Right ventricle myocardium inferior (tissue), 1 donor: ENCODE measurements around the gene NRXN3. TPM values are rescaled to one million over a fixed set of nuclear protein-coding genes. Genes with fewer than 3 reads are reported as not detected.

Experiments used
- ATAC-seq: fragments of 200-7000 bp; cut with Tn5 transposase; one replicate; pipeline ENCODE4 v1.9.1; 2020; ENCODE audit warnings: mild to moderate bottlenecking, moderate library complexity
- DNase-seq: peaks from one replicate; pipeline ENCODE4 v3.0.0; 2021; ENCODE audit errors: missing footprints
- intact Hi-C: fragments of 100-400 bp; cut with DNase I; formaldehyde crosslinking; loops from one replicate; pipeline ENCODE4 v1.11.0; 2022
- total RNA-seq: library from RNA; stranded (reverse); fragmentation: NEBNext Ultra II Directional; extraction: Animal tissue kit (Norgen Biotek cat#: 25700); gene quantifications from one replicate; pipeline ENCODE4 v1.2.1, GENCODE V29; 2021
- donor health status: DM: no; HTN: yes; CAD: no; lungs with severe emphysema.

NRXN3 gene
- total RNA-seq, 1 donor from 2014 or later, result 1.4 TPM

- intact Hi-C loops, result no loop called here
- no peak for DNase-seq
- ATAC-seq, result no peak
Observed at GRCh38 chr14:78164226-78164853, 5.8 kb upstream of the NRXN3 start.

GRCh38 chr14:78172428-78172827 lies 2.3 kb downstream of the NRXN3 start:
- intact Hi-C loops, result no loop called here
- DNase-seq, result no peak
- no peak for ATAC-seq

GRCh38 chr14:78173346-78174035 lies 3.3 kb downstream of the NRXN3 start:
- no peak for ATAC-seq
- intact Hi-C loops, result no loop called here
- DNase-seq, result no peak

GRCh38 chr14:78175412-78175811 lies 5.2 kb downstream of the NRXN3 start:
- intact Hi-C loops, result no loop called here
- DNase-seq, result no peak
- no peak for ATAC-seq

GRCh38 chr14:78178071-78178470 lies 7.9 kb downstream of the NRXN3 start:
- intact Hi-C loops, result no loop called here
- no peak for DNase-seq
- ATAC-seq, result no peak

- DNase-seq (no peak), ATAC-seq (no peak)
- intact Hi-C loops, result no loop called here
Observed at GRCh38 chr14:78178971-78179370, 8.8 kb downstream of the NRXN3 start.

GRCh38 chr14:78181270-78181669 lies 11.1 kb downstream of the NRXN3 start:
- intact Hi-C loops, result no loop called here
- no peak for DNase-seq
- ATAC-seq, result no peak

GRCh38 chr14:78182722-78183121 lies 12.5 kb downstream of the NRXN3 start:
- intact Hi-C loops, result no loop called here
- ATAC-seq (no peak), DNase-seq (no peak)

- intact Hi-C loops, result no loop called here
- DNase-seq (no peak), ATAC-seq (no peak)
Observed at GRCh38 chr14:78184157-78184556, 14.0 kb downstream of the NRXN3 start.

GRCh38 chr14:78186277-78186676 lies 16.1 kb downstream of the NRXN3 start:
- intact Hi-C loops, result no loop called here
- DNase-seq, result no peak
- ATAC-seq, result no peak

GRCh38 chr14:78188882-78189281 lies 18.7 kb downstream of the NRXN3 start:
- DNase-seq, result no peak
- intact Hi-C loops, result no loop called here
- ATAC-seq, result no peak

- no peak for DNase-seq
- no peak for ATAC-seq
- intact Hi-C loops, result no loop called here
Observed at GRCh38 chr14:78195431-78195830, 25.3 kb downstream of the NRXN3 start.

GRCh38 chr14:78196323-78196722 lies 26.1 kb downstream of the NRXN3 start:
- DNase-seq, result no peak
- intact Hi-C loops, result no loop called here
- no peak for ATAC-seq

- no peak for ATAC-seq
- DNase-seq, result no peak
- intact Hi-C loops, result no loop called here
Observed at GRCh38 chr14:78197051-78197450, 26.9 kb downstream of the NRXN3 start.

- DNase-seq (no peak), ATAC-seq (no peak)
- intact Hi-C loops, result no loop called here
Observed at GRCh38 chr14:78202163-78202562, 32.0 kb downstream of the NRXN3 start.

- intact Hi-C loops, result no loop called here
- DNase-seq, result no peak
- no peak for ATAC-seq
Observed at GRCh38 chr14:78202976-78203375, 32.8 kb downstream of the NRXN3 start.

- intact Hi-C loops, result no loop called here
- ATAC-seq (no peak), DNase-seq (no peak)
Observed at GRCh38 chr14:78207414-78207813, 37.2 kb downstream of the NRXN3 start.

GRCh38 chr14:78220273-78220672 lies 50.1 kb downstream of the NRXN3 start:
- intact Hi-C loops, result no loop called here
- ATAC-seq, result no peak
- DNase-seq, result no peak

- DNase-seq (no peak), ATAC-seq (no peak)
- intact Hi-C loops, result no loop called here
Observed at GRCh38 chr14:78222746-78223145, 52.6 kb downstream of the NRXN3 start.

GRCh38 chr14:78227248-78228077 lies 57.3 kb downstream of the NRXN3 start:
- intact Hi-C loops, result no loop called here
- DNase-seq (no peak), ATAC-seq (no peak)
